K562 (cell line): Measurements from ENCODE around the gene IL17RC.

ENCODE experiments used
- CEBPB ChIP-seq: fragments of 450-650 bp; IDR thresholded peaks from 2 replicates; pipeline ENCODE4 v1.6.1; 2016; ENCODE audit warnings: missing genetic modification characterization, missing compliant biosample characterization
- FOSL1 ChIP-seq: fragments of 200-800 bp; sonication (Bioruptor generic); conservative IDR thresholded peaks from 2 replicates; pipeline ENCODE4 v1.6.1; 2016; ENCODE audit warnings: missing genetic modification characterization, missing compliant biosample characterization
- GABPB1 ChIP-seq: sonication (generic); formaldehyde crosslinking; IDR thresholded peaks from 2 replicates; pipeline ENCODE4 v1.8.0; 2022; ENCODE audit warnings: mild to moderate bottlenecking, missing genetic modification reagents
- KLF10 ChIP-seq: fragments of 250-450 bp; sonication (Bioruptor Pico); IDR thresholded peaks from 2 replicates; pipeline ENCODE4 v1.6.1; 2021; ENCODE audit warnings: matching md5 sums
- MEF2A ChIP-seq: IDR thresholded peaks from 2 replicates; pipeline ENCODE4 v1.6.1; 2011; ENCODE audit warnings: low read depth, mild to moderate bottlenecking, low read length, moderate library complexity; ENCODE audit not compliant: control insufficient read depth
- NR1H2 ChIP-seq: sonication (generic); formaldehyde crosslinking; IDR thresholded peaks from 2 replicates; pipeline ENCODE4 v1.4.0; 2020; ENCODE audit warnings: mild to moderate bottlenecking, missing genetic modification reagents
- ZNF354B ChIP-seq: fragments of 250-450 bp; sonication (Bioruptor Pico); IDR thresholded peaks from 2 replicates; pipeline ENCODE4 v1.4.0; 2020
- ZNF780A ChIP-seq: fragments of 250-450 bp; sonication (Bioruptor Pico); IDR thresholded peaks from 2 replicates; pipeline ENCODE4 v1.5.0; 2021; ENCODE audit warnings: mild to moderate bottlenecking
- TF ChIP-seq, protein P1 (sequence below): fragments of 150-350 bp; conservative IDR thresholded peaks from 2 replicates; pipeline ENCODE4 v1.6.1; 2014; ENCODE audit warnings: low read length

GRCh38 chr3:9955067-9955502 lies 38.2 kb downstream of the IL17RC start:
- TF ChIP-seq NR1H2 (CRISPR knock-in tag) (no peak), KLF10 (CRISPR knock-in tag) (no peak), CEBPB (tag) (no peak; the same call in 1 of the 2 replicates), FOSL1 (tag) (no peak), GABPB1 (CRISPR knock-in tag) (no peak), ZNF354B (CRISPR knock-in tag) (no peak), MEF2A (no peak), ZNF780A (CRISPR knock-in tag) (no peak)
- TF ChIP-seq, protein P1, sequence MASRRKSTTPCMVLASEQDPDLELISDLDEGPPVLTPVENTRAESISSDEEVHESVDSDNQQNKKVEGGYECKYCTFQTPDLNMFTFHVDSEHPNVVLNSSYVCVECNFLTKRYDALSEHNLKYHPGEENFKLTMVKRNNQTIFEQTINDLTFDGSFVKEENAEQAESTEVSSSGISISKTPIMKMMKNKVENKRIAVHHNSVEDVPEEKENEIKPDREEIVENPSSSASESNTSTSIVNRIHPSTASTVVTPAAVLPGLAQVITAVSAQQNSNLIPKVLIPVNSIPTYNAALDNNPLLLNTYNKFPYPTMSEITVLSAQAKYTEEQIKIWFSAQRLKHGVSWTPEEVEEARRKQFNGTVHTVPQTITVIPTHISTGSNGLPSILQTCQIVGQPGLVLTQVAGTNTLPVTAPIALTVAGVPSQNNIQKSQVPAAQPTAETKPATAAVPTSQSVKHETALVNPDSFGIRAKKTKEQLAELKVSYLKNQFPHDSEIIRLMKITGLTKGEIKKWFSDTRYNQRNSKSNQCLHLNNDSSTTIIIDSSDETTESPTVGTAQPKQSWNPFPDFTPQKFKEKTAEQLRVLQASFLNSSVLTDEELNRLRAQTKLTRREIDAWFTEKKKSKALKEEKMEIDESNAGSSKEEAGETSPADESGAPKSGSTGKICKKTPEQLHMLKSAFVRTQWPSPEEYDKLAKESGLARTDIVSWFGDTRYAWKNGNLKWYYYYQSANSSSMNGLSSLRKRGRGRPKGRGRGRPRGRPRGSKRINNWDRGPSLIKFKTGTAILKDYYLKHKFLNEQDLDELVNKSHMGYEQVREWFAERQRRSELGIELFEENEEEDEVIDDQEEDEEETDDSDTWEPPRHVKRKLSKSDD, result no peak
